Myocyte (in vitro differentiated cells): Measurements from ENCODE around the gene GPT2. TPM values are rescaled to one million over a fixed set of nuclear protein-coding genes. Genes with fewer than 3 reads are reported as not detected.
"Not testable (repeated sequence)": the region's sequence is repeated elsewhere in the genome, so short reads cannot be mapped to it uniquely, and the experiment has no call there.

Experiments
- DNase-seq: peaks from one replicate; pipeline ENCODE4 v3.0.0-alpha.2; 2012; ENCODE audit warnings: low read depth
- total RNA-seq: library from RNA; depleted of rRNA; stranded (reverse); fragments of >200 nt; gene quantifications from 2 replicates; pipeline ENCODE4 v1.2.3, GENCODE V29; 2014

Gene GPT2
- total RNA-seq, 1 donor from 2014 or later: 17.0 TPM

- no peak for DNase-seq
These were observed 36.4 kb downstream of the GPT2 start for GRCh38 chr16:46920402-46921068.

DNA sequence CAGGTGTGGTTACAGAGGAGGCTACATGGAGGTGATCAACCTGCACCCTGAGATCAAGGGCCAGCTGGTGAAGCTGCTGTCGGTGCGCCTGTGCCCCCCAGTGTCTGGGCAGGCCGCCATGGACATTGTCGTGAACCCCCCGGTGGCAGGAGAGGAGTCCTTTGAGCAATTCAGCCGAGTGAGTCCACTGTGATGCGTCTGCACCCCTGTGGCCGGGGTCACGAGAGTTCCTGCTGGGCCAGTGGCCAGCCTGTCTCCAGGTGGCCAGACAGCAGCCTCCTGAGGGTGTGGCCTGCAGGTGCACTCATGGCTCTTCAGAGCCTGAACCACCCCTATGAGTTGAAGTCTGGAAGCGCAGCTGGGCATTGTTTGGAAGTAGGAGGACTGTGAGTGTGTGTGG lies 38.1 kb downstream of the GPT2 start:
- DNase-seq: no peak

DNA sequence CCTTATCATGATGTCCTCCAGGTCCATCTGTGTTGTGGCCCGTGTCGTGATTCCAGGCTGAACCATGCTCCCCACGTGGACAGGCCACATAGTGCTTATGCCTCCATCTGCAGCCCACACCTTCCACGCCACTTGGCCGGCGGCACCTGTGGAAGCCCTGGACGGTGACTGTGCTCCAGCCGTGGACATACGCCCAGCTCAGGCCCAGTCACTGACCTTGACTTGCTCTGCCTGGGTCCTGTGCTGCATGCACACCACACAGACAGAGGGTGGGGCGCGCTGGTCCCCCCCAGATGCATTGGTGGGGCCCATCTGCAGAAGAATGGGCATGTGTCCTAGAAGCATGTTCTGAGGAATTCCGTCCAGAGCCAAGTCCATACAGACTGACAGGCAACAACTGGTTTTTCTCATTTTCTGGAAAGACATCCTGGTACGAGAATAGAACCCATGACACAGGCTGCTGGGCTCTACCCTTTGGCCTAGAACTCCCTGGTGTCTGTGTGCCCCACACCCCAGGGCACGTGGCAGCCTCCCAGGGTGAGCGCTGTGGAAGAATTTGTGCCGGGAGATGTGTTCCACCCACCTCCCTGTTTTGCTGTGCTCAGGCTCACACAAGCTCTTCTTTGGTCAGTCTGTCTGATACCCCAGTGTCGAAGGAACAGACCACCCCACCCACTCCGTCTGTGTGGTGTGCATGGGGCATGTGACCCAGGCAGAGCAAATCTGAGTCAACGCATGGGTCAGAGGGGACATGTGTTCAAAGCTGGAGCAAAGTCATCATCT lies 39.5 kb downstream of the GPT2 start:
- peak; percentile 25 for DNase-seq

- DNase-seq: no peak
These were observed 40.2 kb downstream of the GPT2 start for GRCh38 chr16:46924402-46924801.

- DNase-seq: no peak
These were observed 42.5 kb downstream of the GPT2 start for GRCh38 chr16:46926470-46927225.

- no peak for DNase-seq
These were observed 43.1 kb downstream of the GPT2 start for GRCh38 chr16:46927273-46927672.

GRCh38 chr16:46928811-46929210 lies 44.6 kb downstream of the GPT2 start:
- DNase-seq: no peak

- DNase-seq: peak; percentile 65
These were observed 45.5 kb downstream of the GPT2 start for GRCh38 chr16:46929378-46930332.

- no peak for DNase-seq
These were observed 46.7 kb downstream of the GPT2 start for GRCh38 chr16:46930861-46931260.

- no peak for DNase-seq
These were observed 48.6 kb downstream of the GPT2 start for GRCh38 chr16:46932802-46933201.

DNA sequence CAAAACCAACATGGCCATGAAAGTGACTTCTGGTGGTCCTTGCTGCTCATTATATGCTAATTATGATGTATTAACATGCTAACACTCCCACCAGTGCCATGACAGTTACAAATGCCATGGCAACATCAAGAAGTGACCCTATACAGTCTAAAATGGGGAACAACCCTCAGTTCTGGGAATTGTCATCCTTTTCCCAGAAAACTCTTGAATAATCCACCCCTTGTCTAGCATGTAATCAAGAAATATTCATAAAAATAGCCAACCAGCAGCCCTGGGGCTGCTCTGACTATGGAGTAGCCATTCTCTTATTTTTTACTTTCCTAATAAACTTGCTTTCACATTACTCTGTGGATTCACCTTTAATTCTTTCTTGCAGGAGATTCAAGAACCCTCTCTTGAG lies 53.4 kb downstream of the GPT2 start:
- no peak for DNase-seq

- DNase-seq: not testable (repeated sequence)
These were observed 60.6 kb downstream of the GPT2 start for GRCh38 chr16:46944713-46945112.

GRCh38 chr16:46947900-46948547 lies 63.9 kb downstream of the GPT2 start:
- peak; percentile 31 for DNase-seq

DNA sequence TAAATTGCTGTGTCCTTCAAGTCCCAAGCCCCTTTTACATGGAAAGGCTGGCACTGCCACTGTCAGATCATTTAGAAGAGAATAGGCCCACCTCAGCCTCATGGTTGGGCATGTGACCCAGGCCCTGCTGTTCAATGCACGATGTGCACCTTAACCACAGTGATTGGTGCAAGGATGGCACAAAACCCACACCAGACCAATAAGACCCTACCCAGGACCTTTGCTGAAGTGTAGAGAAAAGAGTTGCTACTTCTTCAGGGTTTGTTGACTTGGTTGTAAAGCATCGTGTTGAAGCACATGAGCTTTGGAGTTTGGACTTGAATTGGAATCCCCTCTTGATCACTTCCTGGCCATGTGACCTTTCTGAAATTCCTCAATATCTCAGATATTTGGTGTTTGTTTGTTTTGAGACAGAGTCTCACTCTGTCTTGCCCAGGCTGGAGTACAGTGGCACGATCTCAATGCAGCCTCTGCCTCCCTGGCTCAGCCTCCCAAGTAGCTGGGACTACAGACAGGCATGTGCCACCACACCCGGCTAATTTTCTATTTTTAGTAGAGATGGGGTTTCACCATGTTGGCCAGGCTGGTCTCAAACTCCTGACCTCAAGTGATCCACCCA lies 64.5 kb downstream of the GPT2 start:
- no peak for DNase-seq

GRCh38 chr16:46949241-46949892 lies 65.2 kb downstream of the GPT2 start:
- no peak for DNase-seq

GRCh38 chr16:46950009-46950408 lies 65.8 kb downstream of the GPT2 start:
- DNase-seq: no peak

DNA sequence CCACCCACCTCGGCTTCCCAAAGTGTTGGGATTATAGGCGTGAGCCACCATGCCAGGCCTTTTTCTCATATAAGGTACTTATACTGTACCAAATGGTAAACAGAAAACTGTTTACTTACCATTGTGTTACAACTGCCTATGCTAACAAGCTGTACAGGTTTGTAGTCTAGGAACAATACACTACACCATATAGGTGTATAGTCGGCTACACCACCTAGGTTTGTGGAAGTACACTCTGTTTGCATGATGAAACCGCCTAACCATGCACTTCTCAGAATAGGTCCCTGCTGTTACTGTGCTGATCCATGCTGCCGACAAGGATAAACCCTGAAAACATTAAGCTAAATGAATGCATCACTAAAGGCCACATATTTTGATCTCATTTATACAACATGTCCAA lies 70.4 kb downstream of the GPT2 start:
- no peak for DNase-seq

DNA sequence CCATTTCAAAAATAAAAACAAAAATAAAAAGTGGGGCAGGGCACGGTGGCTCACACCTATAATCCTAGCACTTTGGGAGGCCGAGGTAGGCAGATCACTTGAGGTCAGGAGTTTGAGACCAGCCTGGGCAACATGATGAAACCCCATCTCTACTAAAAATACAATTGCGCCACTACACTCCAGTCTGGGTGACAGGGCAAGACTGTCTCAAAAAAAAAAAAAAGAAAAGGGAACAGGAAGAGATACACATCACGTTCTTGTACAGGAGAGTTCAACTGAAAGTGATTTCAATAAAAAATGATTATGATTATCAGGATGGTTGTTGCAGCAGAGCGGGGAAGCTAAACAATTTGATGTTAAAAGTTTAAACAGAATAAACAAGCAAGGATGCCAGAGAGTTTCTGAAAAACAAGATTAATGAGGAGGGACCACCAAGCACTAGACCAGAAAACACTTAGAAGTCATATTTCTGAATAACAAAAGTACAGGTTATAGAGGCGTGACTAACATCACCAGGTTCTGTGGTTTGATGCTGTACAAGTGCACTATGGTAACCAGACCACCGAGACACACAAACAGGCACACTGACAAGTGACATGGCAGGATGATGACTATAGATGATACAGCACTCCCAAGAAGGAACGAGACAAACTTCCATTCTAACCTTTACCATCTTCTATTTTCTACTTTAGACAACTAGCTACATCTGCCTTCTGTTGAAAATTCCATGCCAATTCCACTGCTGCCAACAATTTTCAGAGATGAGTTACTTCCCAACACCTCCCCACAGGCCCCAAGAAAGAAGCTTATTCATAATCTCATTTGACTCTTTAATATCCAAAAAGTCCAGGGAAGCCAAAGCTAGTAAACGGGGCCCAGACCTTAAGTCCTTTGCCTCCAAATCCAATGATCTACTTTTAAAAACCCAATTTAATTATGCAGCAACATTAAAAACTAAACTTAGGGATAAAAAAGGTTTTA lies 77.5 kb downstream of the GPT2 start:
- DNase-seq: peak; percentile 18
